HG03280 (cell line): ENCODE data around the gene NRK.
"Not testable (repeated sequence)": the region's sequence is repeated elsewhere in the genome, so short reads cannot be mapped to it uniquely, and the experiment has no call there.

ENCODE experiments used
- ATAC-seq: cut with Tn5 transposase; IDR thresholded peaks from one replicate; pipeline ENCODE4 v1.9.1; 2021; ENCODE audit warnings: mild to moderate bottlenecking, moderate library complexity; ENCODE audit not compliant: unreplicated experiment

NRK gene

GRCh38 chrX:105882581-105883275 is 60.4 kb downstream of the NRK start:
- ATAC-seq: no peak

GRCh38 chrX:105894721-105895120 is 72.4 kb downstream of the NRK start:
- ATAC-seq: no peak

GRCh38 chrX:105909576-105909975 is 87.2 kb downstream of the NRK start:
- no peak for ATAC-seq

GRCh38 chrX:105910563-105911105 is 88.3 kb downstream of the NRK start:
- ATAC-seq: no peak

GRCh38 chrX:105945266-105945665 is 122.9 kb downstream of the NRK start:
- no peak for ATAC-seq

GRCh38 chrX:105969487-105969886 is 147.1 kb downstream of the NRK start:
- no peak for ATAC-seq

- ATAC-seq: no peak
Measured at GRCh38 chrX:105972690-105973386, 150.5 kb downstream of the NRK start.

- no peak for ATAC-seq
Measured at GRCh38 chrX:105973387-105973739, 151.0 kb downstream of the NRK start.

- ATAC-seq: no peak
Measured at GRCh38 chrX:105975382-105975781, 153.0 kb downstream of the NRK start.

GRCh38 chrX:105981772-105982485 is 159.6 kb downstream of the NRK start:
- ATAC-seq: no peak

- not testable (repeated sequence) for ATAC-seq
Measured at GRCh38 chrX:105988487-105988886, 166.1 kb downstream of the NRK start.

GRCh38 chrX:105999294-105999693 is 177.0 kb downstream of the NRK start:
- ATAC-seq: no peak

GRCh38 chrX:106000203-106000602 is 177.9 kb downstream of the NRK start:
- ATAC-seq: no peak

- ATAC-seq: not testable (repeated sequence)
Measured at GRCh38 chrX:106000609-106001008, 178.3 kb downstream of the NRK start.

- ATAC-seq: no peak
Measured at GRCh38 chrX:106005684-106006083, 183.3 kb downstream of the NRK start.

GRCh38 chrX:106007815-106008214 is 185.5 kb downstream of the NRK start:
- no peak for ATAC-seq
